Neural progenitor cell (in vitro differentiated cells): Measurements from ENCODE around the gene IQGAP2. TPM values are rescaled to one million over a fixed set of nuclear protein-coding genes. Genes with fewer than 3 reads are reported as not detected.
A peak's percentile ranks its signal among the peaks of the same experiment; 100 is the strongest.
"Not testable (repeated sequence)": the region's sequence is repeated elsewhere in the genome, so short reads cannot be mapped to it uniquely, and the experiment has no call there.

Experiments used
- DNase-seq: peaks from one replicate; pipeline ENCODE4 v3.0.0-alpha.2; 2016; ENCODE audit warnings: low spot score
- H2AFZ ChIP-seq: fragments of 200-600 bp; sonication (generic); replicated peaks from 2 replicates; pipeline ENCODE4 v1.6.1; 2016; ENCODE audit warnings: antibody characterized with exemption
- H3F3A ChIP-seq: fragments of 200-600 bp; sonication (generic); 2 replicates; pipeline ENCODE4 v1.6.1; 2016; ENCODE audit warnings: antibody characterized with exemption, low read depth
- H3K27ac ChIP-seq: fragments of 200-600 bp; sonication (generic); 2 replicates; pipeline ENCODE4 v1.5.1; 2016; ENCODE audit warnings: mild to moderate bottlenecking
- H3K27me3 ChIP-seq: fragments of 200-600 bp; sonication (generic); 2 replicates; pipeline ENCODE4 v1.6.1; 2016; ENCODE audit warnings: mild to moderate bottlenecking, moderate library complexity
- H3K36me3 ChIP-seq: fragments of 200-600 bp; sonication (generic); 2 replicates; pipeline ENCODE4 v1.5.1; 2016
- H3K4me1 ChIP-seq: fragments of 200-600 bp; sonication (generic); 2 replicates; pipeline ENCODE4 v1.6.1; 2016; ENCODE audit warnings: mixed run types
- H3K4me2 ChIP-seq: fragments of 200-600 bp; sonication (generic); 2 replicates; pipeline ENCODE4 v1.6.1; 2016
- H3K4me3 ChIP-seq: fragments of 200-600 bp; sonication (generic); 2 replicates; pipeline ENCODE4 v1.5.1; 2016
- H3K79me2 ChIP-seq: fragments of 200-600 bp; sonication (generic); 2 replicates; pipeline ENCODE4 v1.6.1; 2016; ENCODE audit warnings: low read depth
- H3K9ac ChIP-seq: fragments of 200-600 bp; sonication (generic); 2 replicates; pipeline ENCODE4 v1.6.1; 2016
- H3K9me3 ChIP-seq: fragments of 200-600 bp; sonication (generic); 2 replicates; pipeline ENCODE4 v1.5.1; 2016; ENCODE audit warnings: low read depth
- H4K20me1 ChIP-seq: fragments of 200-600 bp; sonication (generic); 2 replicates; pipeline ENCODE4 v1.6.1; 2016; ENCODE audit warnings: low read depth
- H3K27ac Mint-ChIP-seq: 3 replicates; pipeline ENCODE4 v1.8.0; 2021; ENCODE audit warnings: mixed read lengths
- H3K27me3 Mint-ChIP-seq: 2 replicates; pipeline ENCODE4 v1.8.0; 2022; ENCODE audit warnings: low read depth, mild to moderate bottlenecking, inconsistent platforms, moderate library complexity, mixed read lengths; ENCODE audit not compliant: insufficient read depth
- H3K36me3 Mint-ChIP-seq: 3 replicates; pipeline ENCODE4 v1.8.0; 2021; ENCODE audit warnings: mixed read lengths
- H3K4me1 Mint-ChIP-seq: 3 replicates; pipeline ENCODE4 v1.8.0; 2021; ENCODE audit warnings: mixed read lengths
- H3K4me3 Mint-ChIP-seq: 3 replicates; pipeline ENCODE4 v1.8.0; 2021; ENCODE audit warnings: mild to moderate bottlenecking, moderate library complexity, mixed read lengths
- H3K9me3 Mint-ChIP-seq: 3 replicates; pipeline ENCODE4 v1.8.0; 2020; ENCODE audit warnings: mixed read lengths
- EZH2 ChIP-seq: fragments of 200-600 bp; sonication (generic); IDR thresholded peaks from 2 replicates; pipeline ENCODE4 v1.6.1; 2017; ENCODE audit warnings: antibody characterized with exemption, mild to moderate bottlenecking, moderate library complexity
- EZH2phosphoT487 ChIP-seq: fragments of 200-600 bp; sonication (generic); IDR thresholded peaks from 2 replicates; pipeline ENCODE4 v1.6.1; 2017; ENCODE audit warnings: antibody characterized with exemption
- total RNA-seq: library from RNA; depleted of rRNA; stranded (reverse); fragments of >200 nt; gene quantifications from 2 replicates; pipeline ENCODE4 v1.2.3, GENCODE V29; 2015; ENCODE audit warnings: low replicate concordance
- TF ChIP-seq, protein P1 (sequence below): fragments of 200-600 bp; sonication (generic); IDR thresholded peaks from 2 replicates; pipeline ENCODE4 v1.5.1; 2017; ENCODE audit warnings: antibody characterized with exemption, mild to moderate bottlenecking

The IQGAP2 gene
- total RNA-seq, 1 donor from 2014 or later: 37.7 TPM

DNA sequence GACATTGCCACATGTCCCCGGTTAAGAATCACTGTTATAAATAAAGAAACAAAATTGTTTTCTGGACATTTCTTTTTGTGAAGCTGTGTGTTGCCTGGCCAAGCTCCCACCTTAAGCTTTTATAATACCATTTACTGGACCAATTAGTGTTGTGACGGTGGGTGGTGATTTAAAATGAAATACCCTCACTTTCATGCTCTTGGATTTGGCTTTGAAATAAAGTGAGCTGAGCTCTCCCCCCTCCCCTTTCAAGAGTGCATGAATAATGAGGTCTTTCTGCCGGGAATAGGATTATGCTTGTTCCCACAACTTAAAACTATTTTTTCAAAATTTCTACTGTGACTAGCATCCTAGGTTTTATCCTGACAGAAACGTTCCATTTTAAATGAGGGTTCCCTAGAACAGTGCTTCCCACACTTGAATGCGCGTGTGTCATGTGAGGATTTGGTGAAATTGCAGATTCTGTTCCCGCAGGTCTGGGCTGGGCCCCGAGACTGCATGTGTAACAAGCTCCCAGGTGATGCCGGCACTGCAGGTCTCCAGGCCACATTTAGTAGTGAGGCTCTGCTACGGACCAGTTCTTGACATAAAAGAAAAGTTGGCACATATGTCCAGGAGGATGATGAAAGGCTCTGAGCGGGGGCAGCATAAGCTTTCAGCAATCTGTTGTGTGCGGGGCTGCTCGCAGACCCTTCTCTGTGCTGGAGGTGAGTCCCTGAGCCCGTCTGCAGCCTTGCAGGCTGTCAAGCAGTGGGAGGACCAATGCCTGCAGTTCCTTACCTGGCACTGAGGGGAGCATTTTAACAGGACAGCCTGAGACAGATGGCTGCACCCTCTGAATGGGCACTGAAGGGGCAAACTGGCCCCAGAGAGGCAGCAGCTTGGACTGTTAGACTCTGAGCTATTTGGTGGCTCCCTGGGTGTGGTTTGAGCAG lies 24.4 kb downstream of the IQGAP2 start:
- peaks cover 4% of the 10 kb centered on the region for H3K27me3 Mint-ChIP-seq
- Histone ChIP-seq H3F3A (peaks cover 37% of the 10 kb centered on the region), H3K27me3 (no peaks in the 10 kb centered on the region), H3K4me2 (peak overlapping the region; percentile 56), H4K20me1 (peaks cover 6% of the 10 kb centered on the region), H3K4me1 (peaks cover 38% of the 10 kb centered on the region), H3K9ac (no peak overlapping the region), H3K79me2 (no peaks in the 10 kb centered on the region), H2AFZ (no peak overlapping the region), H3K27ac (no peak overlapping the region), H3K36me3 (no peaks in the 10 kb centered on the region), H3K9me3 (no peaks in the 10 kb centered on the region), H3K4me3 (peak overlapping the region; percentile 14)
- H3K27ac Mint-ChIP-seq: peak overlapping the region; percentile 79
- no peak for DNase-seq
- H3K4me1 Mint-ChIP-seq: peaks cover 53% of the 10 kb centered on the region
- H3K9me3 Mint-ChIP-seq: no peaks in the 10 kb centered on the region
- no peaks in the 10 kb centered on the region for H3K36me3 Mint-ChIP-seq
- no peak for TF ChIP-seq EZH2
- TF ChIP-seq, protein P1, sequence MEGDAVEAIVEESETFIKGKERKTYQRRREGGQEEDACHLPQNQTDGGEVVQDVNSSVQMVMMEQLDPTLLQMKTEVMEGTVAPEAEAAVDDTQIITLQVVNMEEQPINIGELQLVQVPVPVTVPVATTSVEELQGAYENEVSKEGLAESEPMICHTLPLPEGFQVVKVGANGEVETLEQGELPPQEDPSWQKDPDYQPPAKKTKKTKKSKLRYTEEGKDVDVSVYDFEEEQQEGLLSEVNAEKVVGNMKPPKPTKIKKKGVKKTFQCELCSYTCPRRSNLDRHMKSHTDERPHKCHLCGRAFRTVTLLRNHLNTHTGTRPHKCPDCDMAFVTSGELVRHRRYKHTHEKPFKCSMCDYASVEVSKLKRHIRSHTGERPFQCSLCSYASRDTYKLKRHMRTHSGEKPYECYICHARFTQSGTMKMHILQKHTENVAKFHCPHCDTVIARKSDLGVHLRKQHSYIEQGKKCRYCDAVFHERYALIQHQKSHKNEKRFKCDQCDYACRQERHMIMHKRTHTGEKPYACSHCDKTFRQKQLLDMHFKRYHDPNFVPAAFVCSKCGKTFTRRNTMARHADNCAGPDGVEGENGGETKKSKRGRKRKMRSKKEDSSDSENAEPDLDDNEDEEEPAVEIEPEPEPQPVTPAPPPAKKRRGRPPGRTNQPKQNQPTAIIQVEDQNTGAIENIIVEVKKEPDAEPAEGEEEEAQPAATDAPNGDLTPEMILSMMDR: no peak
- no peak for TF ChIP-seq EZH2phosphoT487
- peak overlapping the region; percentile 80 for H3K4me3 Mint-ChIP-seq

DNA sequence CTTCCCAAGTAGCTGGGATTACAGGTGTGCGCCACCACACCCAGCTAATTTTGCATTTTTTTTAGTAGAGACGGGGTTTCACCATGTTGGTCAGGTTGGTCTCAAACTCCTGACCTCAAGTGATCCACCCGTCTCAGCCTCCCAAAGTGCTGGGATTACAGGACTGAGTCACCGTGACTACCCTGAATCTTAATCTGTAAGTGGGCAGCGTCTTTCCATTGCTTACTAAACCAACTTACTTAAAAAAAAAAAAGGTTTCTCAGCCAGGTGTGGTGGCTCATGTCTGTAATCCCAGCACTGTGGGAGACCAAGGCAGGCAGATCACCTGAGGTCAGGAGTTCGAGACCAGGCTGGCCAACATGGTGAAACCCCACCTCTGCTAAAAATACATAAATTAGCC lies 25.5 kb downstream of the IQGAP2 start:
- peaks cover 37% of the 10 kb centered on the region for H3F3A ChIP-seq
- peaks cover 47% of the 10 kb centered on the region for H3K4me1 ChIP-seq
- H3K9me3 Mint-ChIP-seq, H3K9me3 ChIP-seq, H3K79me2 ChIP-seq, DNase-seq, H3K4me3 Mint-ChIP-seq, H2AFZ ChIP-seq, H3K36me3 Mint-ChIP-seq, H3K27ac ChIP-seq, H3K27ac Mint-ChIP-seq, H3K27me3 ChIP-seq, H4K20me1 ChIP-seq, H3K4me3 ChIP-seq, H3K36me3 ChIP-seq, H3K4me2 ChIP-seq, H3K9ac ChIP-seq, H3K27me3 Mint-ChIP-seq: not testable (repeated sequence)
- peaks cover 50% of the 10 kb centered on the region for H3K4me1 Mint-ChIP-seq

DNA sequence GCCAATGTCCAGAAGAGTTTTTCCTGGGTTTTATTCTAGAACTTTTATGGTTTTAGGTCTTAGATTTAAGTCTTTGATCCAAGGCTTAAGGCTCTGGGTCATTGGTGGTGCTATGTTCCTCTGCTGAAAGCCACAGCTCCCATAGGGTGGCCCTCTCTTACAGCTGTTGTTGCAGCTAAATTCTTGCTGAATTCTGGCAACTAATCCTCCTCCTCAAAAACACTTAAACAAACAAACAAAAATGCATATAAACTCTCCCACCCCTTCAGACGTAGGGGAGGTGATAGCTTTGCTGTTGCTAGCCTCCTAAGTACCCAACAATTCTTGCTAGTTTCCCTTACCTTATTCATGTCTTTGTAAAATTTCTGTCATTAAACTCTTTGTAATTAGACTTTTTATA lies 30.2 kb downstream of the IQGAP2 start:
- H3K4me1 ChIP-seq: peaks cover 12% of the 10 kb centered on the region
- no peak overlapping the region for H2AFZ ChIP-seq
- no peaks in the 10 kb centered on the region for H4K20me1 ChIP-seq
- Mint-ChIP-seq H3K9me3 (peaks cover 15% of the 10 kb centered on the region), H3K4me3 (no peak overlapping the region), H3K36me3 (no peaks in the 10 kb centered on the region), H3K27me3 (peaks cover 4% of the 10 kb centered on the region), H3K4me1 (peaks cover 12% of the 10 kb centered on the region), H3K27ac (no peak overlapping the region)
- H3K9ac ChIP-seq: no peak overlapping the region
- TF ChIP-seq, protein P1: no peak
- TF ChIP-seq EZH2phosphoT487 (no peak), EZH2 (no peak)
- no peak overlapping the region for H3K27ac ChIP-seq
- no peak overlapping the region for H3K4me2 ChIP-seq
- H3K27me3 ChIP-seq: no peaks in the 10 kb centered on the region
- no peak overlapping the region for H3K4me3 ChIP-seq
- no peaks in the 10 kb centered on the region for H3K9me3 ChIP-seq
- H3K79me2 ChIP-seq: no peaks in the 10 kb centered on the region
- no peaks in the 10 kb centered on the region for H3F3A ChIP-seq
- no peak for DNase-seq
- H3K36me3 ChIP-seq: no peaks in the 10 kb centered on the region

DNA sequence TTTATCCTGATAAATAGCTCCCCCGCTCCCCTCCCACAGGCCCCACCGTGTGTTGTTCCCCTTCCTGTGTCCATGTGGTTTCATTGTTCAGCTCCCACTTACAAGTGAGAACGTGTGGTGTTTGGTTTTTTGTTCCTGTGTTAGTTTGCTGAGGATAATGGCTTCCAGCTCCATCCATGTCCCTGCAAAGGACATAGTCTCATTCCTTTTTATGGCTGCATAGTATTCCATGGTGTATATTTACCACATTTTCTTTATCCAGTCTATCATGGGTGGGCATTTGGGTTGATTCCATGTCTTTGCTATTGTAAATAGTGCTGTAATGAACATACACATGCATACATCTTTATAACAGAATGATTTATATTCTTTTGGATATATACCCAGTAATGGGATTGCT lies 34.4 kb downstream of the IQGAP2 start:
- H3K4me1 Mint-ChIP-seq, H3K36me3 ChIP-seq, H3K4me2 ChIP-seq, H3K27me3 ChIP-seq, H3K9me3 ChIP-seq, H3K9ac ChIP-seq, H3K36me3 Mint-ChIP-seq, H3K4me3 ChIP-seq, H3K4me3 Mint-ChIP-seq, H3K27ac Mint-ChIP-seq, H3K27ac ChIP-seq, DNase-seq, H3K79me2 ChIP-seq, H4K20me1 ChIP-seq, H2AFZ ChIP-seq, H3K27me3 Mint-ChIP-seq, H3F3A ChIP-seq: not testable (repeated sequence)
- peaks cover 23% of the 10 kb centered on the region for H3K9me3 Mint-ChIP-seq
- peaks cover 12% of the 10 kb centered on the region for H3K4me1 ChIP-seq
